Measurements from ENCODE around the gene VPS37B.

Gene VPS37B

DNA sequence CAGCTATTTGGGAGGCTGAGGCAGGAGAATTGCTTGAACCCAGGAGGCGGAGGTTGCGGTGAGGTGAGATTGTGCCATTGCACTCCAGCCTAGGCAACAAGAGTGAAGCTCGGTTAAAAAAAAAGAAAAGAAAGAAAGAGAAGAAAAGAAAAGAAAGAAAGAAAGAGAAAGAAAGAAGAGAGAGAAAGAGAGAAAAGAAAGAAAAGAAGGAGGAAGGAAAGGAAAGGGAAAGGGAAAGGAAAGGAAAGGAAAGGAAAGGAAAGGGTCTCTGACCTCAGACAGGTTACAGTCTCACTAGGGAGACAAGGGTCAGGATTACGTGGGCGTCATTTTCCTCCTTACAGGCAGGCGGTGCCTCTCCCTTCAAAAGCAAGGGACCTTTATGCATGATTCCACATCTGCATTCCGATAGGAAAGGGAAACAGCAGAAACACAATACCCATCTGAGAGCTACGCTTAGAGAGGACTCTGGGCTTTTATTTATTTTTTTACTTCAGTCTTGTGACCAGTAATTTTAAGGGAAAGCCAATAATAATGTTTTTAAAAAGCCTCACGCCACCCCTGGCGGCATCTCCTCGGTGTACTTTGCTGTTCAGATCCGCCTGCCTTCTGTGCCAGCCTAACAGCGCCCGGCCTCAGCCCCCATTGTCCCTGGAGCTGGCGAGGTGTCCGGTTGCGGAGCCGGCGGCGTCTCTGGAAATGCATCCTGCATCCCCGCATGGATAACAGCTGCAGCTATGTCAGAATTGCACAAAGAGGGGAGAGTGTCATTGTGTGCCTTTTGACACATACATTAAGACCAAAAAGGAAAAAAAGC, 61.6 kb downstream of the VPS37B start (continued):
- no peak for TF ChIP-seq ZNF155 (tag by site-specific recombination; IDR thresholded peaks at IDR 0.05)
- no peak for TF ChIP-seq OVOL3 (tag by site-specific recombination; IDR thresholded peaks at IDR 0.05)
- TF ChIP-seq ZNF473 (tag by site-specific recombination; IDR thresholded peaks at IDR 0.05), result no peak
- TF ChIP-seq, protein P1, sequence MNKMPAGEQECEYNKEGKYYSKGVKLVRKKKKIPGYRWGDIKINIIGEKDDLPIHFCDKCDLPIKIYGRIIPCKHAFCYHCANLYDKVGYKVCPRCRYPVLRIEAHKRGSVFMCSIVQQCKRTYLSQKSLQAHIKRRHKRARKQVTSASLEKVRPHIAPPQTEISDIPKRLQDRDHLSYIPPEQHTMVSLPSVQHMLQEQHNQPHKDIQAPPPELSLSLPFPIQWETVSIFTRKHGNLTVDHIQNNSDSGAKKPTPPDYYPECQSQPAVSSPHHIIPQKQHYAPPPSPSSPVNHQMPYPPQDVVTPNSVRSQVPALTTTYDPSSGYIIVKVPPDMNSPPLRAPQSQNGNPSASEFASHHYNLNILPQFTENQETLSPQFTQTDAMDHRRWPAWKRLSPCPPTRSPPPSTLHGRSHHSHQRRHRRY (tag by site-specific recombination; IDR thresholded peaks at IDR 0.05), result no peak
- TF ChIP-seq ZNF623 (tag by site-specific recombination; IDR thresholded peaks at IDR 0.05), result no peak
- no peak for TF ChIP-seq ZNF701 (tag by site-specific recombination; IDR thresholded peaks at IDR 0.05)
- peak; percentile 96 for TF ChIP-seq ZNF366 (tag by site-specific recombination; conservative IDR thresholded peaks at IDR 0.05)
- TF ChIP-seq ZNF514 (tag by site-specific recombination; IDR thresholded peaks at IDR 0.05), result no peak
- no peak for TF ChIP-seq ZNF423 (tag by site-specific recombination; IDR thresholded peaks at IDR 0.05)
- TF ChIP-seq SP7 (tag by site-specific recombination; IDR thresholded peaks at IDR 0.05), result peak; percentile 38; the same call in 1 of the 2 replicates
- peak; percentile 93 for TF ChIP-seq ZNF335 (tag by site-specific recombination; conservative IDR thresholded peaks at IDR 0.05)
- 0 out of 2 replicates have a peak, but pooled peaks have one; percentile 19 for TF ChIP-seq ZSCAN23 (tag by site-specific recombination; IDR thresholded peaks at IDR 0.05)
- TF ChIP-seq, protein P2, sequence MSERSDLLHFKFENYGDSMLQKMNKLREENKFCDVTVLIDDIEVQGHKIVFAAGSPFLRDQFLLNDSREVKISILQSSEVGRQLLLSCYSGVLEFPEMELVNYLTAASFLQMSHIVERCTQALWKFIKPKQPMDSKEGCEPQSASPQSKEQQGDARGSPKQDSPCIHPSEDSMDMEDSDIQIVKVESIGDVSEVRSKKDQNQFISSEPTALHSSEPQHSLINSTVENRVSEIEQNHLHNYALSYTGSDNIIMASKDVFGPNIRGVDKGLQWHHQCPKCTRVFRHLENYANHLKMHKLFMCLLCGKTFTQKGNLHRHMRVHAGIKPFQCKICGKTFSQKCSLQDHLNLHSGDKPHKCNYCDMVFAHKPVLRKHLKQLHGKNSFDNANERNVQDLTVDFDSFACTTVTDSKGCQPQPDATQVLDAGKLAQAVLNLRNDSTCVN (tag by site-specific recombination; optimal IDR thresholded peaks at IDR 0.05), result no peak
- 0 out of 2 replicates have a peak, but pooled peaks have one; percentile 51 for TF ChIP-seq ZSCAN30 (tag by site-specific recombination; IDR thresholded peaks at IDR 0.05)
- TF ChIP-seq KLF10 (tag by site-specific recombination; IDR thresholded peaks at IDR 0.05), result peak; percentile 68; the same call in 1 of the 2 replicates
- TF ChIP-seq ZNF677 (tag by site-specific recombination; IDR thresholded peaks at IDR 0.05), result no peak

DNA sequence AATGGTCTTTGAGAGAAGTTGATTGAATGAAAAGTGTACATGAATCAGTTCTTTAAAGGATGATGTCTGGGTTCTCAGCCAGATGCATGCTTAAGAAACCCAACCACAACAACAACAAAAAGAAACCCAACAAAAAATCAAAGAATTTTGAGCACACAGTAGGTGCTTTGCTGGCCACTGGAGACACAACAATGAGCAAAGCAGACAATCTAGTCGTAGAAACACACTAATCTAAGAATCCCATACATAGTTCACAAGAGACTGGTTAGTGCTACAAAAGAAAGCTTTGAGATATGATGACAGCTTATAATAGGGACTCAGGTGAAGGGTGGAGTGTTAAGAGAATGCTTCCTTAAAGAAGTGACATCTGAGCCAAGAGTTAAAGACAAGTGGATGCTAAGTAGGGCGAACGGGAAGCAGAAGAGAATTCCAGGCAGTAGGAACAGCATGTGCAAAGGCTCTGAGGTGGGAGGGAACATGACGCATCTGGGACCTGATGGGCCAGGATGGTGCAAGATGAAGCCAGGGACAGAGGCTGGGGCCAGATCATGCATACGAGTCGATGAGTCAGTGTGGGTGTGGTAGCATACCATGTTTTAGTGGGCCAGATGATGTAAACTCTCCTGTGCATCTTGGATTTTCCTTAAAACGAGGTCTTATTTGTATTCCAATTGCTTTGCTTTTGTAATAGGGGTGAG, 65.3 kb downstream of the VPS37B start:
- POLR2A ChIA-PET, result interaction anchor here (0.6 kb wide), 1 partner anchor 26 kb away, joined by 3 read pairs; no protein-coding TSS in a partner anchor
- peaks cover 10% of the 10 kb centered on the region for H3K4me1 ChIP-seq (ENCODE audit: control insufficient read depth, insufficient read depth, low read length)
- no peak overlapping the region for H3K4me3 ChIP-seq (ENCODE audit: low read depth, low read length)
- no peaks in the 10 kb centered on the region for H3K36me3 ChIP-seq (ENCODE audit: control insufficient read depth in 2 of 2, insufficient read depth in 1 of 2, low read length in 2 of 2)
- no peaks in the 10 kb centered on the region for H3K9me3 ChIP-seq (ENCODE audit: control insufficient read depth, insufficient read depth, low read depth, low read length)
- CTCF ChIA-PET, result interaction anchor here (1.8 kb wide), 1 partner anchor 37 kb away, joined by 8 read pairs; no protein-coding TSS in a partner anchor
- H3K27ac ChIP-seq (ENCODE audit: extremely low read depth, low read depth, low read length), result no peak overlapping the region
- TF ChIP-seq ZNF10 (tag by site-specific recombination; IDR thresholded peaks at IDR 0.05) (peak; percentile 48; the same call in 1 of the 2 replicates), KLF9 (tag by site-specific recombination; IDR thresholded peaks at IDR 0.05; ENCODE audit: low read depth) (peak; percentile 64), GLI4 (tag by site-specific recombination; IDR thresholded peaks at IDR 0.05) (no peak), ZBTB21 (tag by site-specific recombination; IDR thresholded peaks at IDR 0.05) (0 out of 2 replicates have a peak, but pooled peaks have one; percentile 23), GLIS1 (tag by site-specific recombination; IDR thresholded peaks at IDR 0.05) (no peak), ZNF623 (tag by site-specific recombination; IDR thresholded peaks at IDR 0.05) (peak; percentile 95), ZNF132 (tag by site-specific recombination; IDR thresholded peaks at IDR 0.05; ENCODE audit: borderline replicate concordance) (no peak)
- TF ChIP-seq, protein P3, sequence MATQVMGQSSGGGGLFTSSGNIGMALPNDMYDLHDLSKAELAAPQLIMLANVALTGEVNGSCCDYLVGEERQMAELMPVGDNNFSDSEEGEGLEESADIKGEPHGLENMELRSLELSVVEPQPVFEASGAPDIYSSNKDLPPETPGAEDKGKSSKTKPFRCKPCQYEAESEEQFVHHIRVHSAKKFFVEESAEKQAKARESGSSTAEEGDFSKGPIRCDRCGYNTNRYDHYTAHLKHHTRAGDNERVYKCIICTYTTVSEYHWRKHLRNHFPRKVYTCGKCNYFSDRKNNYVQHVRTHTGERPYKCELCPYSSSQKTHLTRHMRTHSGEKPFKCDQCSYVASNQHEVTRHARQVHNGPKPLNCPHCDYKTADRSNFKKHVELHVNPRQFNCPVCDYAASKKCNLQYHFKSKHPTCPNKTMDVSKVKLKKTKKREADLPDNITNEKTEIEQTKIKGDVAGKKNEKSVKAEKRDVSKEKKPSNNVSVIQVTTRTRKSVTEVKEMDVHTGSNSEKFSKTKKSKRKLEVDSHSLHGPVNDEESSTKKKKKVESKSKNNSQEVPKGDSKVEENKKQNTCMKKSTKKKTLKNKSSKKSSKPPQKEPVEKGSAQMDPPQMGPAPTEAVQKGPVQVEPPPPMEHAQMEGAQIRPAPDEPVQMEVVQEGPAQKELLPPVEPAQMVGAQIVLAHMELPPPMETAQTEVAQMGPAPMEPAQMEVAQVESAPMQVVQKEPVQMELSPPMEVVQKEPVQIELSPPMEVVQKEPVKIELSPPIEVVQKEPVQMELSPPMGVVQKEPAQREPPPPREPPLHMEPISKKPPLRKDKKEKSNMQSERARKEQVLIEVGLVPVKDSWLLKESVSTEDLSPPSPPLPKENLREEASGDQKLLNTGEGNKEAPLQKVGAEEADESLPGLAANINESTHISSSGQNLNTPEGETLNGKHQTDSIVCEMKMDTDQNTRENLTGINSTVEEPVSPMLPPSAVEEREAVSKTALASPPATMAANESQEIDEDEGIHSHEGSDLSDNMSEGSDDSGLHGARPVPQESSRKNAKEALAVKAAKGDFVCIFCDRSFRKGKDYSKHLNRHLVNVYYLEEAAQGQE (tag by site-specific recombination; IDR thresholded peaks at IDR 0.05), result no peak
- TF ChIP-seq, protein P4, sequence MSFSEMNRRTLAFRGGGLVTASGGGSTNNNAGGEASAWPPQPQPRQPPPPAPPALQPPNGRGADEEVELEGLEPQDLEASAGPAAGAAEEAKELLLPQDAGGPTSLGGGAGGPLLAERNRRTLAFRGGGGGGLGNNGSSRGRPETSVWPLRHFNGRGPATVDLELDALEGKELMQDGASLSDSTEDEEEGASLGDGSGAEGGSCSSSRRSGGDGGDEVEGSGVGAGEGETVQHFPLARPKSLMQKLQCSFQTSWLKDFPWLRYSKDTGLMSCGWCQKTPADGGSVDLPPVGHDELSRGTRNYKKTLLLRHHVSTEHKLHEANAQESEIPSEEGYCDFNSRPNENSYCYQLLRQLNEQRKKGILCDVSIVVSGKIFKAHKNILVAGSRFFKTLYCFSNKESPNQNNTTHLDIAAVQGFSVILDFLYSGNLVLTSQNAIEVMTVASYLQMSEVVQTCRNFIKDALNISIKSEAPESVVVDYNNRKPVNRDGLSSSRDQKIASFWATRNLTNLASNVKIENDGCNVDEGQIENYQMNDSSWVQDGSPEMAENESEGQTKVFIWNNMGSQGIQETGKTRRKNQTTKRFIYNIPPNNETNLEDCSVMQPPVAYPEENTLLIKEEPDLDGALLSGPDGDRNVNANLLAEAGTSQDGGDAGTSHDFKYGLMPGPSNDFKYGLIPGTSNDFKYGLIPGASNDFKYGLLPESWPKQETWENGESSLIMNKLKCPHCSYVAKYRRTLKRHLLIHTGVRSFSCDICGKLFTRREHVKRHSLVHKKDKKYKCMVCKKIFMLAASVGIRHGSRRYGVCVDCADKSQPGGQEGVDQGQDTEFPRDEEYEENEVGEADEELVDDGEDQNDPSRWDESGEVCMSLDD (tag by site-specific recombination; IDR thresholded peaks at IDR 0.05), result 0 out of 2 replicates have a peak, but pooled peaks have one; percentile 31
- TF ChIP-seq, protein P5, sequence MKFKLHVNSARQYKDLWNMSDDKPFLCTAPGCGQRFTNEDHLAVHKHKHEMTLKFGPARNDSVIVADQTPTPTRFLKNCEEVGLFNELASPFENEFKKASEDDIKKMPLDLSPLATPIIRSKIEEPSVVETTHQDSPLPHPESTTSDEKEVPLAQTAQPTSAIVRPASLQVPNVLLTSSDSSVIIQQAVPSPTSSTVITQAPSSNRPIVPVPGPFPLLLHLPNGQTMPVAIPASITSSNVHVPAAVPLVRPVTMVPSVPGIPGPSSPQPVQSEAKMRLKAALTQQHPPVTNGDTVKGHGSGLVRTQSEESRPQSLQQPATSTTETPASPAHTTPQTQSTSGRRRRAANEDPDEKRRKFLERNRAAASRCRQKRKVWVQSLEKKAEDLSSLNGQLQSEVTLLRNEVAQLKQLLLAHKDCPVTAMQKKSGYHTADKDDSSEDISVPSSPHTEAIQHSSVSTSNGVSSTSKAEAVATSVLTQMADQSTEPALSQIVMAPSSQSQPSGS (tag by site-specific recombination; IDR thresholded peaks at IDR 0.05; ENCODE audit: low read depth), result no peak

Measured in HEK293 (cell line).